Measurements from ENCODE around the gene ARF1. TPM values are rescaled to one million over a fixed set of nuclear protein-coding genes. Genes with fewer than 3 reads are reported as not detected.

The ARF1 gene
- total RNA-seq, 1 donor from 2014 or later, result 152 TPM

DNA sequence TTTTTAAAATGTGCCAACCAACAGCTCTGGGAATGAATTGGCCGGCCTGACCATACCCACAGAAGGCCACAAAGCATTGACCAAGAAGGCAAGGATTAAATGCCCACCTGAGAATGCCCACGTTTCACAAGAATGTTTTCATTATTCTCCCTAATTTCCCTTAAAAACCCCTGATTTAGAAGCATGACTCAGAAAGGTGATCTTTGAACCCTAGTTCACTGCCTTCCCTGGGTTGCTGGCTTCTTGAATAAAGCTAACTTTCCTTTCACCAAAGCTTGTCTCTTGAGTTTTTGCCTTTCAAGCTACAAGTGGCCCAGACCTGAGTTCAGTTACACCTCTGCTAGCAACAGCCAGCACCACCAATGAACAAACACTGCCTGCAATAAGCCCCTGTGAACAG is 41.0 kb downstream of the ARF1 start:
- DNase-seq, result no peak

DNA sequence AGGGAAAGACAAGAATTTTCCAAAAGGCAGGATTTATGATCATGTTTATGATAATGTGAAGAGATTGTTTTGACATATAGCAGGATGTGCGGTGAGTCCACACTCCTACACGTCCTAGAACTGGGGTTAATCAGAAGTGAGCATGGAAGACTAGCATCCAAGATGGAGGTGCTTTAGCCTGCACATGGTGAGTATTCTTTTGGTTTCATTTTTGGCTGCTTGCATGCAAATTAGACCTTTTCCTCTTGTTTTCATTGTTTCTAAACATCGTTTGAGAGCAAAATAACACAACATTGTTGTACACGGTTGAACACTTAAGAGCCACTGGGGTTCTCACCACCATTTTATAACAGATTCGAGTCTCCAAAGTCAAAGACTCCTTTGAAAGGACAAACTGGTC is 42.7 kb downstream of the ARF1 start:
- DNase-seq, result no peak

DNA sequence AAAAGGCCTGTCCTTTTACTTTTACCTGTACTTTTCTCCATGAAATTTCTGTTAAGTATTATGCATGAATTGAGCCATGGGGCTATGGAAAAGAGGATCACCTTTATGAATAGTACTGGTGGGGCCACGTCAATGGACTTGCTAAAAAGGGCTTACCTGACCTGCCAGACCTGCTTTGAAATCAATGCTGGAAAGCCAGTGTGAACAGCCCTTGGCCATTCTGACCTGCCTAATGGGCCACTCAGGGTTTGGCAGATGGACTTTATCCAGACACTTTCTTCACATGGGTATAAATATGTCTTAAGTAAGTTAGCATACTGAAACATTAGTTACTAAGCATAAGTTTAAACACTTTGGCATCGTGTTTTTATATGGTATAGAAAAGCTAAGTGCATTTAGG is 49.3 kb downstream of the ARF1 start:
- DNase-seq, result no peak

GRCh38 chr1:228134591-228134990 is 52.1 kb downstream of the ARF1 start:
- no peak for DNase-seq

GRCh38 chr1:228136901-228137300 is 54.4 kb downstream of the ARF1 start:
- DNase-seq, result no peak

GRCh38 chr1:228139406-228139930 is 57.0 kb downstream of the ARF1 start:
- no peak for DNase-seq

DNA sequence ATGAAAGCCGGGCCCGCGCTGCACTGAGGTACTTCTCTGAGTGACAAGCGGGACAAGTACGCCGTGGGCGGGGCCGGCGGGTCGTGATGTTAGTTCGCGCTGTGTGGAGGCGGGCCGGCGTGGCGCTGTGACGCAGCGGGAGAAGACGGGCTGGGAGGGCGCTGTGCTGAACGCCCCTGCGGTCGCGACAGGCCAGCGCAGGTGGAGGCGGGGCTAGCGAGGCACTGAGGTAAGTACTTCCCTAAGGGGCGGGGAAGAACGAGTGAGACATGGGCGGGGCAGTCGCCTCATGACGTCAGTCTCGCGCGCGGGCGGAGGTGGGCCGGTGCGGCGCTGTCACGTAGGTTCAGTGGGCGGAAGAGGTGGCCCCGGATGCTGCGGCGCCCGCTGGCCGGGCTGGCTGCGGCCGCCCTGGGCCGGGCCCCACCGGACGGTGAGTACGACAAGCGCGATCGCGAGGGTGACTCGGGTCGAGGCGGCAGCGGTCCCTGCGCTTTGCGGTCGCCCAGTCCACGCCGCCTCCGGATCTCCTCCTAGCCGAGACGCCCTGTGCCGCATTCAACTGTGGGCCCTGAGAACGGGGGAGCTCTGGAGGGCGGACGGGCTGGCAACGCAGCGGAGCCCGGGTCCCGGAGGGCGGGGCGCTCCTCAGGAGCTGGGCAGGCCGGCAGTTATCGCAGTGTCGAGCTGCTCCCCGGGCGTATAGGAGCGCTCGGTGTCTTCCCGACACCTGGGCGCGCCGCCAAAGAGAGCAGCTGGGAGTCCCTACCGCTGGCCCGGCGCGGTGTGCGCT is 57.6 kb downstream of the ARF1 start, which contains the start of gene GUK1:
Gene GUK1, plus strand, starts transcription at position 349 of the 793 bp plus-strand sequence. Its CDS starts 24 bp downstream, at position 373.
- DNase-seq, result peak; percentile 99

GRCh38 chr1:228140724-228141225 is 58.3 kb downstream of the ARF1 start:
- DNase-seq, result no peak

DNA sequence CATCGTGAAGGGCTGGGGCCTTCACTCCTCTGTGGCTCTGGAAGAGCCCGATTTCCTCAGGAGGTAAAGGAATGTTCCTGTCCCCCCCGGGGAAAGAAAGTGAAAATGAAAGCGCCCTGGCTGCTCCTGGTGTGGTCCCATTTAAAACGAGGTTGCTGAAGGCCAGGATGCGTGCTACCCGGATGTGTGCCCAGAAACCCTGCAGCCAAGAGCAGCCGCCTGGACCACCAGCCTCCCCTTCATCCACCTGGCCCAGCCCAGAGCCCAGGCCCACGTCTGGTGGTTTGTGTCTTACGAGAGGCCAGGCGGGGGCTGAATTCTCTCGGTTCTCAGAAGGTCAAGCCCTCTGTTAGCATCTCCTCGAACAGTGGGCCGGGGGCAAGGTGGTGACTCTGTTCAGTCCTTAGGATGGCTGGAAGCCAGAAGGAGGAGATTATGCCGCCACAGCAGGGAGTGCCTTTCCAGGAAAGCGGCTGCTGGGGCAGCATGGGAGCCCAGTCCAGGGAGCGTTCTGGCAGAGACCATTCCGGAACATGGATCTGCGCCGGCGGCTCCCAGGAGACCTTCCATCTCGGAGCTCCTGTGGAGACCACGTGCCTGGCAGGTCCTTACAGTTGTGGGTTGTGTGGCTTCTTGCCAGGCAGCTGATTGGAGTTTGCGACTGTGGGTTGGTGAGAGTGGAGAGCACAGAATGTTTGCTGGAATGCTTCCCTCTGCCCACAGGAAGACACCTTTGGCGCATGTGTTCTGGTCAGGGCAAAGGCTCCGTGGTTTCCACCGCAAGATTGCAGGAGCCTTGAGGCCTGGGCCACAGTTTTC is 58.9 kb downstream of the ARF1 start:
- peak; percentile 36 for DNase-seq

GRCh38 chr1:228142155-228142691 is 59.7 kb downstream of the ARF1 start:
- peak; percentile 64 for DNase-seq

DNA sequence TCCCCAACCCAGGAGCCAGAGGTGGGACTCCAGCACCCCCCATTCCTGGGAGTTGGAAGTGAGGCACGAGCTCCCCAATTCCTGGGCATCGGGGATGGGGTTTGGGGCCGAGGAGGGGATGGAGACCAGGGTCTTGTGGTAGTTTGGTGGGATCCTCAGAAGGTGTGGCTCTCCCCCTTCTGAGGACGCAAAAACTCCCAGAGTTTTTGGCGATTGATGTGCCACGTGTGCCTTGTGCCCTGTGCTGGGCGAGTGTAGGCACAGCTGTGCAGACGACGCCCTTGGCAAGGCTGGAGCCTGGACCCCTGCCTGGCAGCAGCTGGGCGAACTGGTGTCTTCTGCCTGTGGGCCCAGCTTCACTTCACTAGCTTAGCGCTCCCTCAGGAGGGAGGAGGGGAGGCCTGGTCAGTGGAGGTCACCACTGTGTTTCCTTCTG is 60.2 kb downstream of the ARF1 start:
- peak; percentile 73 for DNase-seq

DNA sequence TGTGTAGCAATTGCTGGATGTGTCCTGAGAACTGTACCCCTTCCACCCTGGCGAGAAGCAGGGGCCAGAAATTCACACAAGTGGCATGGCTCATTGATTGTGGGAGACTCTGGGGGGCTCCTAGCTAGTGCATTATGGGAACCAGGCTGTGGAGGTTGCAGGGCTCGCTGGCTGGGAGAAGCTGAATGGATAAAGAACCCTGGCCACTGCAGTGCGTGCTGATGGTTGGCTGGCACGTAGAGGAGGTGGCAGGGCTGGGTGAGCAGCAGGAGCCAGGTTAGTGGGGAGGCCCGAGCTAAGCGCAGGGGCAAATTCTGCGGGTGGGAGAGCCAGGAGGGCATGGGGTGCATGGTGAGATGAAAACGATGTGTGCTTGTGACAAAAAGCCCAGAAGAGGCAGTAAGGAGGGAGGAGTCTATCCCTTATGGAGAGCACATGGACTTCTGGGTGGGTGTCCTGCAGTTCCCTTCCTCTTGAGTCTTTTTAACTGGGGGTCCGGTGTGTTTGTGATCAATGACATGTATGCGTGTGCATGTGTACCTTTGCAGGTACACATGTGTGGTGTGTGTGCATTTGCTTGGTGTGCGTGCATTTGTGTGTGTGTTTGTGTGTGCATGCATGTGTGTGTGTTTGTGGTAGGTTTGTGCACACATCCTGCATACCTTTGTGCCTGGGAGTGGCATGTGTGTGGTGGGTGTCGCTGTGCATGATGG is 61.1 kb downstream of the ARF1 start:
- DNase-seq, result no peak

DNA sequence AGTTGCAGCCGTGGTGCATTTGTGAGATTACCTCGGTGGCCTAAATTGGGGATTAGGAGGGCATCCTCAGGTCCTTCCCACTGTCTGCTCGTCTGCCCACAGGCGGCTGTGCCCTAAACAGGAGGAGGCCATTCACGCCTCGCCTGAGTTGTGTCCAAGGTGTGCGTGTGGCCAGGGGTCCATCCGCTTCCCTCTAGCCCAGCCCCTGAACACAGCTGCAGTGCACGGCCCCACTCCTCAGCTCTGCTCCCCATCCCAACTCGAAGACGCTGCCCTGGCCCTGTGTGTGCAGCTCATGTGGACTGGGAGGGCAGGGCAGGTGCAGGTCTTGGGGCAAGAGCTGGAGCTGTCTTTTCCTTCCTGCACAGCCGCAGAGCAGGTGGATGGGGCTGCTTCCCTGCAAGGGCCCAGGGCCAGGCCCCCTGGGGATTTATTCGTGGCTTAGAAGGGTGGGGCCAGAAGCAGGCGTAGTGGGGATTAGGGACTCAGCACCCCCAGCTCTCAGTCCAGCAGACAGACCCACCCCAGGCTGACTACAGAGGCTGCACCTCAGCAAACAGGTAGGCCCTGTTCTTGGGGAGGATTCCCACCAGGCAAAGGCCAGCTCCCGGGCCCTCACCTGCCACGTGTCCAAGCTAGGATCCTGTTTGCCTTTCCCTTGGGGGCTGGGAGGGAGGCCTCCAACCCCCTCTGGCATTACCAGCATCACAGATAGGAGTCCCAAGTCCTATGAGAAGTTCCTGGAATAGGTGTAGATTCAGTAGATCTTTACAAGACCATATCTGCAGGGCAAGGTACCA is 61.9 kb downstream of the ARF1 start:
- DNase-seq, result no peak

DNA sequence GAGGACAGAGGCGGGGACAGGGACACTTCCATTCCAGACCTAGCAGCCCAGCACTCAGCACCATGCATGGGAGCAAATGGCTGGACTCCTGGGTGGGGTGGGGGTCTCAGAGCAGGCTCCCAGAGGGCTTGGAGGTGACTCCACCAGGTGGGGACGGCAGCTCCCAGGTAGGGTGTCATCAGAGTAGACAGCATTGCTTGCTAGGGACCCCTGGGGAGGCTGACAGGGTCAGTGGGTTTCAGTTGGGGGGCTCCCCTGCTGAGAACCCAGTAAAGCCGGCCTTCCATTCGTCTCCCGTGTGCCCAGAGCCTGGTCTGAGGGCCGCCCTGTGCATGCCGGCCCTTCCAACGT is 62.5 kb downstream of the ARF1 start:
- DNase-seq, result no peak

DNA sequence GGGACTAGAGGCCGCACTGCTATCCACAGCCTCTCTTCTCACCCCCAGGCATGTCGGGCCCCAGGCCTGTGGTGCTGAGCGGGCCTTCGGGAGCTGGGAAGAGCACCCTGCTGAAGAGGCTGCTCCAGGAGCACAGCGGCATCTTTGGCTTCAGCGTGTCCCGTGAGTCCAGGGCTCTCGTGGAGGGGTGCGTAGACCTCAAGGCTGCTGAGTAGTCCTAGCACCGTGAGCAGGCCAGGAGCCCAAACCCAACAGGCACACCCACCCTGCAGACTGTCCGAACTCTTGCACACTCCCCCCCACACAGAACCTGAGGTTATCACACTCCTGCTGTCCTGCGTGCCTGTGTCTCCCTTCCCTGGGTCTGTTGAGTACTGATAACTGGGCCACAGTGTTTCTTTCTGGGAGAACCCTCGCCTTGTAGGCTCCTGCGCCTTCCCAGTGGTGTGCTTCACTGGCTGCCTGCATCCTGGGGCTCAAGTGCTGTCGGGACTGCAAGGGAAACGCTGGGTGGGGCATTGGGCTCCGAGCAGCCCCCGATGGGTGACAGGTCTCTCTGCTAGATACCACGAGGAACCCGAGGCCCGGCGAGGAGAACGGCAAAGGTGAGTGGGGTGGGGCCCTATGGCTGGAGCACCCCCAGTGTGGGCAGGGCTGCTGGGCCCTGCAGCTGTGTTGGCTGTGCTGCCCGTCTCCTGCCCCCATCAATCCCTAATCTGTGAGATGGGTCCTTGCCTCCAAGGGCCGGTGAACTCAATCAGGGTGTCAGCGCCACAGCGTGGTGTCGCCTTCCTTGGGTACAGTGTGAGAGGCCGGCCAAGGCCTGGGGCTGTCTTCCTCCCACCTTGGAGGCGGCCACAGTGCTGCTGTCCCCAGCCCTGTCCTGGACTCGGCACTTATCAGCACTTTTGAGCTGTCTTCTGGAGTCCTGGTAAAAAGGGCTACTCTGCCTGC is 63.2 kb downstream of the ARF1 start:
- no peak for DNase-seq

GRCh38 chr1:228146417-228147150 is 64.1 kb downstream of the ARF1 start:
- no peak for DNase-seq

GRCh38 chr1:228147151-228147693 is 64.7 kb downstream of the ARF1 start:
- no peak for DNase-seq

GRCh38 chr1:228147768-228148167 is 65.3 kb downstream of the ARF1 start:
- no peak for DNase-seq
